Testis (tissue), 3 donors: Measurements from ENCODE around the gene BUB1. TPM values are rescaled to one million over a fixed set of nuclear protein-coding genes. Genes with fewer than 3 reads are reported as not detected.

Experiments used
- DNase-seq: peaks from one replicate; pipeline ENCODE4 v3.0.0-alpha.2; 2019
- H3K27ac ChIP-seq, 2 donors: fragments of 200-600 bp; sonication (generic); one replicate each; pipeline ENCODE4 v1.5.1; 2019
- H3K27me3 ChIP-seq: fragments of 200-600 bp; sonication (generic); one replicate; pipeline ENCODE4 v1.5.1; 2019
- H3K36me3 ChIP-seq: fragments of 200-600 bp; sonication (generic); one replicate; pipeline ENCODE4 v1.5.1; 2017; ENCODE audit warnings: low read depth; ENCODE audit errors: missing control alignments
- H3K4me1 ChIP-seq: fragments of 200-600 bp; sonication (generic); one replicate; pipeline ENCODE4 v1.5.1; 2019
- H3K4me3 ChIP-seq, 2 donors: fragments of 200-600 bp; sonication (generic); one replicate each; pipeline ENCODE4 v1.5.1; 2017 to 2019
- H3K9me3 ChIP-seq: fragments of 200-600 bp; sonication (generic); one replicate; pipeline ENCODE4 v1.5.1; 2017
- POLR2A ChIP-seq: fragments of 450-650 bp; IDR thresholded peaks from one replicate; pipeline ENCODE4 v1.6.1; 2017; ENCODE audit warnings: antibody characterized with exemption, mild to moderate bottlenecking, moderate library complexity
- WGBS, 2 donors: methylation state at CpG; one replicate each; pipeline ENCODE4 v1.1.5; 2018; 5-methylcytosine and 5-hydroxymethylcytosine counted together
- intact Hi-C: fragments of 100-400 bp; cut with DNase I; formaldehyde crosslinking; loops from one replicate; pipeline ENCODE4 v1.15.1; 2023; ENCODE audit warnings: low total_unique reads
- polyA plus RNA-seq: library from polyadenylated mRNA; stranded (reverse); fragments of 350-450 nt; fragmentation: Illumina TruSeq; extraction: RNeasy Lipid Tissue Mini Kit (QIAGEN cat#74804); gene quantifications from one replicate; pipeline ENCODE4 v1.2.3, GENCODE V29; 2014; ENCODE audit warnings: low read depth, low replicate concordance; ENCODE audit not compliant: insufficient read depth
- total RNA-seq, 2 donors: library from RNA; depleted of rRNA; stranded (reverse); fragments of >200 nt; gene quantifications; one replicate each; pipeline ENCODE4 v1.2.3, GENCODE V29; 2016
- TF ChIP-seq, protein P1 (sequence below), 3 experiments: fragments of 450-650 bp in 2 of 3; fragments of 200-600 bp in 1 of 3; sonication (generic) in 1 of 3; IDR thresholded peaks; one replicate each; pipeline ENCODE4 v1.5.1; 2016 to 2019; ENCODE audit warnings: antibody characterized with exemption in 3 of 3, mild to moderate bottlenecking in 2 of 3, moderate library complexity in 1 of 3

The BUB1 gene
- total and polyA plus RNA-seq, 3 donors from 2014 or later: 50.5 to 72.9 (median 70.0) TPM

DNA sequence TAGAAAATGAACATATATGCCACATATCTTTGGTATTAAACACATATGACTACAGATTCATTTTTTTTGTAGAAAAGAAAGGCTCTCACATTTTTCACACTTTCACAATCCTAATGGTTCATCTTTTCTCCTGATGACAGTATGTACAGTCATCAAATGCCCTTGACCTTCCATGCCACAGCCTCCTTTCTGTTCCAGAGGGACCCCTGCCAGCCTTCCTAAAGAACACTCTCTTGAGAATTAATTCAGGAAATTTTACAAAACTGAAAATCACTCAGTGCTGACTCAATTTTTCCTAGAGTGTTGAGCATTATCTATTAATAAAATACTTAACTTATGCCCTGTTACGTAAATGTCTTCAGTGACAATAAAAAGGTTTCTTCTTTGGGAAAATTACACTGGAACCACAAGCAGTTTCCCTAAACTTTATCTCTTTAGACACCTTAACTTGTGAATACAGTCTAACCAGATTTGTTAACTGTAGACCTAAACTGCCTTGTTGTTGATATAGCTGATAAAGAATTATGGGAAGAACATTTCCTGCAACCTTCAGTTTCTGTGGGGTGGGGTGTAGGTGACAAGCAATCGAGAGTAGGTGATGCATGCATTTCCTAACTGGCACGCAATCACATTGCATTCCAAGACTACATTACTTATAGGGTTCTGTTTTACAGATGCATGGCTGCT lies 39.2 kb upstream of the BUB1 start:
- no peaks in the 10 kb centered on the region for H3K4me1 ChIP-seq
- H3K27me3 ChIP-seq: no peaks in the 10 kb centered on the region
- intact Hi-C loops: no loop called here
- H3K4me3 ChIP-seq: no peak overlapping the region
- no peak overlapping the region for H3K27ac ChIP-seq
- 70 to 75% methylated on average over 3 of the region's 3 CpGs for WGBS, 2 donors
- no peak for DNase-seq
- H3K9me3 ChIP-seq: no peaks in the 10 kb centered on the region
- H3K36me3 ChIP-seq: no peaks in the 10 kb centered on the region
- TF ChIP-seq POLR2A: no peak
- TF ChIP-seq, protein P1, sequence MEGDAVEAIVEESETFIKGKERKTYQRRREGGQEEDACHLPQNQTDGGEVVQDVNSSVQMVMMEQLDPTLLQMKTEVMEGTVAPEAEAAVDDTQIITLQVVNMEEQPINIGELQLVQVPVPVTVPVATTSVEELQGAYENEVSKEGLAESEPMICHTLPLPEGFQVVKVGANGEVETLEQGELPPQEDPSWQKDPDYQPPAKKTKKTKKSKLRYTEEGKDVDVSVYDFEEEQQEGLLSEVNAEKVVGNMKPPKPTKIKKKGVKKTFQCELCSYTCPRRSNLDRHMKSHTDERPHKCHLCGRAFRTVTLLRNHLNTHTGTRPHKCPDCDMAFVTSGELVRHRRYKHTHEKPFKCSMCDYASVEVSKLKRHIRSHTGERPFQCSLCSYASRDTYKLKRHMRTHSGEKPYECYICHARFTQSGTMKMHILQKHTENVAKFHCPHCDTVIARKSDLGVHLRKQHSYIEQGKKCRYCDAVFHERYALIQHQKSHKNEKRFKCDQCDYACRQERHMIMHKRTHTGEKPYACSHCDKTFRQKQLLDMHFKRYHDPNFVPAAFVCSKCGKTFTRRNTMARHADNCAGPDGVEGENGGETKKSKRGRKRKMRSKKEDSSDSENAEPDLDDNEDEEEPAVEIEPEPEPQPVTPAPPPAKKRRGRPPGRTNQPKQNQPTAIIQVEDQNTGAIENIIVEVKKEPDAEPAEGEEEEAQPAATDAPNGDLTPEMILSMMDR (IDR thresholded peaks at IDR 0.05): no peak

DNA sequence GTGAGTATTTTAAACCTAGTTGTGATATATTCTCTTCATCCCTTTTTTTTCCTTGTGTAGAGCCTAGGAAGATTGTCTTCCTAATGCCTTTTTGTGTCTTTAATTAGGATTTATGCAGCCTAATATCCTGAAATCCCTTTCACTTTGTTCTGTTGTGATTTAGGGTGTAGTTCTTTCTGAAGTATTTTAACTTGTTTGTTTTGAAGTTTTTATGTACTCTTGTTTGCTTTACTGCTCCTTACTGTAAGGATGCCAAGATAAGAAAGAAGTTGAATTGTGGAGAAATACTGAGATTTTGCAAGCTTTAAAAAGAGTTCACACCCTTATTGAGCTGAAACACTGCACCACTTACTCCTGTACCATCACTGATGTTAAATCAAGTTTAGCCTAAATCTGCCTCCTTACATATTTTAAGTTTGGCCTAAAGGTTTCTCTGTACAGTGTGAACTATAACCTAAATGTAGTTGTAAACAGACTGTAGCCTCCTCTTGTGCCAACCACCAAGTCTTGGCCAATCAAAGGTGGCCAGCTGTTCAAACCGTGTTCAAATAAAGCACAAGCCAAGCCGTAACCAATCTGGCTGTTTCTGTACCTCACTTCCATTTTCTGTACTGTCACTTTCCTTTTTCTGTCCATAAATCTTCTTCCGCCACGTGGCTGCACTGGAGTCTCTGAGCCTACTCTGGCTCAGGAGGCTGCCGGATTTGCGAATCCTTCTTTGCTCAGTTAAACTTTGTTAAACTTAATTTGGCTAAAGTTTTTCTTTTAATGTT lies 36.8 kb upstream of the BUB1 start:
- Histone ChIP-seq H3K9me3 (no peaks in the 10 kb centered on the region), H3K27me3 (no peaks in the 10 kb centered on the region), H3K4me3 (no peak overlapping the region), H3K4me1 (no peaks in the 10 kb centered on the region), H3K36me3 (no peaks in the 10 kb centered on the region), H3K27ac (no peak overlapping the region)
- intact Hi-C loops: no loop called here
- DNase-seq: no peak
- 60 to 72% methylated on average over 6 of the region's 6 CpGs for WGBS, 2 donors
- TF ChIP-seq, protein P1 (IDR thresholded peaks at IDR 0.05): no peak
- no peak for TF ChIP-seq POLR2A

DNA sequence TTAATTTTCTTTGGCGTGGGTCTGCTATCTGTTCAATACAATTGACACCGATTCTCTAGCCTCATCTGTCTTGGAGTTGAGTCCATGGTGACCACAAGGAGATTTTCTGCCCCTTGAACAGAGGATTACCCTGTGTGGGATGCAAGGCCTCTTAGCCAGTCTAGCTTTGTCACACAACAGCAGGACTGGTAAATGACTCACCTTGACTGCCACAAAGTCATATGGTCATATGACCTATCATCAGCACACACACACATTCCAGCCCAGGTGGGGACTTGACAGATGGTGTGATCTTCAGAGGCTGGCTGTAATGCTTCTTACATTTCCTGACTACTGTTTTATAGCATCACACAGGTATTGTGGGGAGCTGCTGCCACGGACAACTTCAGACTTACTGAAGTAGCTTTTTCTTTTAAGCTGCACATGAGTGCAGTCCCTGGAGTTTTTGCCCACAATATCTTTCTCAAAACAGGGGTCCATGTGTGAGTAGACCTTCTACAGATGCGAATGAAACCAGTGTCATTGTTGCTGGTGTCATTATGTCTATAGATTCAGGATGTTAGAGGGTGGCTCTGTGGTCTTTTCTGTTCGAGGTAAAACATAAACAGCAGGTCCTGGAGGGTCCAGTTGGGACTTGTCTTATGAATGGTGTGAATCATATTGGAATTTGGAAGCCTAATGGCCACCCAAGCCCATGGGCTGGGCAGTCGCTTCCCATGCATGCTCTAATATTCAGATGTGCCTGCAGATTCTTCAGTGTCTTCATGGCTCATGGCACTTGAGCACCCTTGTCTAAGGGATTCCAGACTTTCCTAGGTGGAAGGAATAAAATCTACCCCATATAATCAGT lies 35.9 kb upstream of the BUB1 start:
- no peak for DNase-seq
- WGBS, 2 donors: 84 to 93% methylated on average over 6 of the region's 6 CpGs
- H3K4me1 ChIP-seq: no peaks in the 10 kb centered on the region
- no peak overlapping the region for H3K4me3 ChIP-seq
- H3K36me3 ChIP-seq: no peaks in the 10 kb centered on the region
- H3K9me3 ChIP-seq: no peaks in the 10 kb centered on the region
- intact Hi-C loops: no loop called here
- no peaks in the 10 kb centered on the region for H3K27me3 ChIP-seq
- no peak overlapping the region for H3K27ac ChIP-seq
- no peak for TF ChIP-seq POLR2A
- TF ChIP-seq, protein P1 (IDR thresholded peaks at IDR 0.05): no peak

DNA sequence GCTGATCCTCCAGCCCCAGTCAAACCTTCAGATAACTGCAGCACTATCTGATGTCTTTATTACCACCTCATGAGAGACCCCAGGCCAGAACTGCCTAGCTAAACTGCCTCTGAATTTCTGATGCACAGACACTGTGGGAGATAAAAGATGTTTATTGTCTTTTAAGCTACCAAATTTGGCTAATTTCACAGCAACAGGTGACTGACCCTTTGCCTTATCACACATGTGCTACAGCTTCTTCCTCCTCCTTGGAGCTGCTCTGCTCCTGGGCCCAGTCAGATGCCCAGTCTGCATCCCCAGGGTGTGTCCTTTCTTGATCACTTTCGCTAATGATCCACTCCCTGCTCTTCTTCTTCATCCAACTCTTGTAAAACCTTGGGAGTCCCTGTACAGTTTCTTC lies 34.9 kb upstream of the BUB1 start:
- no peak for DNase-seq
- 88% methylated on average over 1 of the region's 1 CpG for WGBS, 2 donors
- TF ChIP-seq POLR2A: no peak
- TF ChIP-seq, protein P1 (IDR thresholded peaks at IDR 0.05): no peak

More for the DNA sequence above, 34.9 kb upstream of the BUB1 start:
- Histone ChIP-seq H3K4me1 (no peaks in the 10 kb centered on the region), H3K27me3 (no peaks in the 10 kb centered on the region), H3K27ac (no peak overlapping the region), H3K9me3 (no peaks in the 10 kb centered on the region), H3K4me3 (no peak overlapping the region), H3K36me3 (no peaks in the 10 kb centered on the region)
- intact Hi-C loops: no loop called here
